HG03135 (cell line): Measurements from ENCODE around the gene POLR3A.

Experiments
- ATAC-seq: cut with Tn5 transposase; IDR thresholded peaks from one replicate; pipeline ENCODE4 v1.9.1; 2021; ENCODE audit warnings: mild to moderate bottlenecking, moderate library complexity; ENCODE audit not compliant: unreplicated experiment

Gene POLR3A

DNA sequence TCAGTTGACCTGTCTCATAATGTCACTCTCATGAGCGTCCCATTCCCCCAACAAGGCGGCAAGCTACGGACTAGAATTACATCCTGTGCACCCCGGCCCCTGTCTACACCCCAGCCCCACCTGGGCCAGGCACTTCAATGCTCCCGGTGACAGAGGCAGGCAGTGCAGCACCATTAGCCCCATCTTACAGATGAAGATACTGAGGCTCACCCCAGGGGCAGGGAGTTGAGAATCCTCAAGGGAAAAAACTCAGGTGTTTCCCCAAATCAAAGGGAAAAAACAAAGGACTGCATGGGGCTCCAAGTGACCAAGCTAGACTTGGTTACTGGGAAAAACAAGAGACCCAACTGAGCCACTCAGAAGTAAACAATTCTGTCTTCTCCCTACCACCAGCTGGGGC is 107.3 kb downstream of the POLR3A start:
- no peak for ATAC-seq

DNA sequence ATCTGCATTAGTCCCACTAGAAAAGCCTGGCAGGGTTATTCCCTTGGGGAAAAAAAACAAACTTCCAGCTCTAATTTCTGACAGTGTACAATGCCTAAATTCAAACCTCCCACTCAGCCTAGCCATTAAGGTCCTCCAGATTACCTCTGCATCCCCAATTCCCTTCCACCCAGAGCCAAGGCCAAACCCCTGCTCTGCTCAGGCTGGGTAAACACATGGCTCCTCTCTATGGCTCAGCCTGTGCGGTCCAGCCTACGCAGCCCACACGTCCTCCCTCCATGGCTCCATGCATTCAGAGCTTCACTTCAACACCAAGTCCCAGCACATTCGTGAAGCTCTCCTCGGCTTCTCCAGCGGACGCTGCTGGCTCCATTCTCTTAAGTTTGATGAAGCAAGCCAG is 107.9 kb downstream of the POLR3A start:
- no peak for ATAC-seq

DNA sequence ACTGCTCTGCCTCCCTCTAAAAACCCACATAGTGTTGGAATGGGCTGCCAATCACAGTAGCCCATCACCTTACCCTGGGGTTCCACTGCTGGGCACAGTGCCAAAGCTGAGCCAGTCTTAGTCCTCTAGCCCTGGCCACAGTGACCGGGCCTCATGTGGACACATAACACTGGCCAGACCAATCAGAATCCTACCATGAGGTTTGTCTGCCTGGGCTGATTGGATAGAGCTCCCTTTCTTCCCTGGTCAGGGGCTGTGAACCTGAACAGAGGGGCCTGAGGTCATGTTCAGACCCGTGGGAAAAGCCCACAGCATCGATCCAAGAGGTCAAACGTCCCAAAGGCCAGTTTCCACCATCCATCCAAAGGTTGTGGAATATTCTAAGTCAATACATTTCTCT is 108.8 kb downstream of the POLR3A start:
- ATAC-seq = no peak

DNA sequence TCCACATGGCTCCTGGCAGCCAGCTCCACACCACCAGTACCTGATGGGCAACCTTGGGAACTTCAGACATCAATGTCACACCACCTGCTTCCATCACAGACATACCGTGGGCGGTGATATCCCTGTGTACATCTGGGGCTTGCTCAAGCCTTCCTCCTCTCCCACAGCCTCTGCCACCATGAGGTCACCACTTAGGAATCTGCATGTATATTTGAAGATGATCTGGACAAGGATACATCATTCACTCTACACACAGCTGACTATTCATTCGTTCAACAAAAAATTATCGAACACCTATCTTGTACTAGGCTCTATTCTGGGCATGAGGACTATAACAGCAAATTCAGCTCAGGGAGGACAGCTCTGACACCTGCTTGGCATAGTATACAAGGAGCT is 109.6 kb downstream of the POLR3A start:
- no peak for ATAC-seq
